ENCODE data around the gene NDUFS4.

DNA sequence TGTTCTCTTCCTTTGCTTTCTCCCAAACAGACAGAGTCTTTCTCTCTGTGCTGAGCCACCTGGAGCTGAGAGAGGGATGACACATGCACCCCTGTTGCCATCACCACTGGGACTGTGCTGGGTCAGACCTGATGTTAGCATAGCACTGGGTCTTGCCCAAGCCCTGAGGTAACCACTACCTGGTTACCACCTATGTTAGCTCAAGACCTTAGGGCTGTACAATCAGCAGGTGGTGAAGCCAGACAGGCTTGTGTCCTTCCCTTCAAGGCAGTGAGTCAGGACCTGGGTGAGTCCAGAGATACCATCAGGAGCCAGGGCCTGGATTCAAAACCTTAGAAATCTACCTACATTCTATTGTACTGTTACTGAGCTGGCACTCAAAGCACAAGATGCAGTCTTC is 47.9 kb upstream of the NDUFS4 start:
- TF ChIP-seq, protein P1, sequence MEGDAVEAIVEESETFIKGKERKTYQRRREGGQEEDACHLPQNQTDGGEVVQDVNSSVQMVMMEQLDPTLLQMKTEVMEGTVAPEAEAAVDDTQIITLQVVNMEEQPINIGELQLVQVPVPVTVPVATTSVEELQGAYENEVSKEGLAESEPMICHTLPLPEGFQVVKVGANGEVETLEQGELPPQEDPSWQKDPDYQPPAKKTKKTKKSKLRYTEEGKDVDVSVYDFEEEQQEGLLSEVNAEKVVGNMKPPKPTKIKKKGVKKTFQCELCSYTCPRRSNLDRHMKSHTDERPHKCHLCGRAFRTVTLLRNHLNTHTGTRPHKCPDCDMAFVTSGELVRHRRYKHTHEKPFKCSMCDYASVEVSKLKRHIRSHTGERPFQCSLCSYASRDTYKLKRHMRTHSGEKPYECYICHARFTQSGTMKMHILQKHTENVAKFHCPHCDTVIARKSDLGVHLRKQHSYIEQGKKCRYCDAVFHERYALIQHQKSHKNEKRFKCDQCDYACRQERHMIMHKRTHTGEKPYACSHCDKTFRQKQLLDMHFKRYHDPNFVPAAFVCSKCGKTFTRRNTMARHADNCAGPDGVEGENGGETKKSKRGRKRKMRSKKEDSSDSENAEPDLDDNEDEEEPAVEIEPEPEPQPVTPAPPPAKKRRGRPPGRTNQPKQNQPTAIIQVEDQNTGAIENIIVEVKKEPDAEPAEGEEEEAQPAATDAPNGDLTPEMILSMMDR (IDR thresholded peaks at IDR 0.05): no peak
- TF ChIP-seq POLR2A (IDR thresholded peaks at IDR 0.05) (no peak), EP300 (IDR thresholded peaks at IDR 0.05) (no peak), POLR2AphosphoS5 (IDR thresholded peaks at IDR 0.05) (no peak)

All from sigmoid colon (tissue), 4 donors.